GM23248 (cell line): ENCODE measurements around the gene NIPAL4.

Experiments used
- EZH2 ChIP-seq: fragments of 200-600 bp; sonication (generic); IDR thresholded peaks from 2 replicates; pipeline ENCODE4 v1.6.1; 2018; ENCODE audit warnings: antibody characterized with exemption, mild to moderate bottlenecking; ENCODE audit not compliant: insufficient read depth, poor library complexity, severe bottlenecking
- EZH2phosphoT487 ChIP-seq: fragments of 200-600 bp; sonication (generic); IDR thresholded peaks from 2 replicates; pipeline ENCODE4 v1.6.1; 2018; ENCODE audit warnings: antibody characterized with exemption, moderate library complexity, mild to moderate bottlenecking, low read depth; ENCODE audit not compliant: insufficient read depth

GRCh38 chr5:157464519-157465171 lies 4.6 kb downstream of the NIPAL4 start:
- TF ChIP-seq EZH2 (no peak), EZH2phosphoT487 (no peak)
